Glomerular visceral epithelial cell (primary cell): Measurements from ENCODE around the gene PPDPF.
"Not testable (repeated sequence)": the region's sequence is repeated elsewhere in the genome, so short reads cannot be mapped to it uniquely, and the experiment has no call there.

Source experiments
- DNase-seq: peaks from one replicate; pipeline ENCODE4 v3.0.0-alpha.2; 2016; ENCODE audit errors: extremely low spot score

PPDPF gene

DNA sequence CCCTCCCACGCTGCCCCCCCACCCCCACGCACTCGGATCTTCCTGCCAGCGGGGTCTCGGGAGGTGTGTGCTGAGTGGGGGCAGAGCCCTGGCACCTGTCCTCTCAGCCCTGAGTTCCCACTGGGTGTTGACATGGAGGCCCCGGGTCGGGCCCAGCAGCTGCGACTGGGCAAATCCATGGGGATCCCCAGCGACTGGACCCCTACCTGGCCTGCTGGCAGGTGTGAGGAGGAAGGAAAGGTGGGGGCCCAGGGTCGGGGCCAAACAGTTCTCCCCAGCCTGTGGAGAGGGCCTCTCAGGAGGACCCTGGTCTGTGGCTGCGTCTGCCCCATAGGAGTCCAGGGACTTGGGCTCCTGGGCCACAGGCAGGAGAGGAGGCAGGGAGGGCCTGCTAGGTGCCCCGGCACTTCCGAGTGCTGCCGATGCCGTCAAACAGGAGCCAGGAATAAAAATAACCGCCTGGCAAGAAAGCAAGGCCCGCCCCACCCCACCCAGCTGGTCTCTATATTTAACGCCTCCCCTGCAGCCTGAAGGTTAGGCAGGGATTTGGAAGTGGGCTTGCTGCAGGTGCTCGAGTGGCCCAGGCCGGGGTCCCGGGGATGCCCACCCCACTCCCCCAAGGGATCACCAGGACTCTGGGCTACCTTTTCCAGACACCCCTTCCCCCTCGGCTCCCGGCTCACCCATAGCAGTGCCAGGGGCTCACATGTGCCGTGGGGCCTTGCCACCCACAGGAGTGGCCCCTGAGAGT is 20.2 kb upstream of the PPDPF start:
- DNase-seq: no peak

DNA sequence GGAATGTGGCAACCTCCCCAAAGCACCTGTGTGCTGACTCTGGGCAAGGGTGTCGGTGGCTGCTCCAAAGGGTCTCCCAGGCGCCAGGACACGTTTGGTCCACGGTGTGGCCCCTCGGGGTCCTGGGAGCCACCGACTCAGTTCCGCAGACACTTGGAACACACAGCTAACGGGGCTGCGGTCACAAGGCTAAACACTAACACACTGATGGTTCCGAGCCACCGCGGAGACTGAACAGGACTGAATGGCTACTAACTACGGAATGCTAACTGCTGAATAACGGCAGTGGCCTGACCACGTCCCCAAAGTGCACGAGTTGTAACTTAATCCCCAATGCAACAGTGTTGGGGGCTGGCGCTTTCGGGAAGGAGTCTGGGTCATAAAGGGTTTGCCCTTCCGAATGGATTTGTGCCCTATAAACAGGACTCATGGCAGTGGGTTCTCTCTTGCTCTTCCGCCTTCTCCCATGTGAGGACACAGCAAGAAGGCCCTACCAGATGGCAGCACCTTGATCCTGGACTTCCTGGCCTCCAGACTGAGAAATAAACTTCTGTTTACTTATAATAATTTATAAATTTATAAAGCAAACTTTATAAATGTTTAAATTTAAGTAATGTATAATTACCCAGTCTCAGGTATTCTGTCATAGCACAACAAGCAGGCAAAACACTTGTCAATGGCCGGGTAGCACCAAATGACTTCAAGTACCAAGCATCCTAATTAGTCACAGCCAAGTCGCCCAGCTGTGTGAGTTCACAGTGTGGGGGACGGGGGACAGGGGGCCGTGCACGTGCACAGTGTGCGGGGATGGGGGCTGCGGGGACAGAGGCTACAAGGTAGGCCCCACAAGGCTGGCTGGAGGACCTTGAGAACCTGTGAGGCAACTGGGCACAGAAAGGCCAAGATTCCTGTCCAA is 19.4 kb upstream of the PPDPF start:
- DNase-seq: no peak

- DNase-seq: no peak
Observed at GRCh38 chr20:63501818-63502670, 18.5 kb upstream of the PPDPF start.

DNA sequence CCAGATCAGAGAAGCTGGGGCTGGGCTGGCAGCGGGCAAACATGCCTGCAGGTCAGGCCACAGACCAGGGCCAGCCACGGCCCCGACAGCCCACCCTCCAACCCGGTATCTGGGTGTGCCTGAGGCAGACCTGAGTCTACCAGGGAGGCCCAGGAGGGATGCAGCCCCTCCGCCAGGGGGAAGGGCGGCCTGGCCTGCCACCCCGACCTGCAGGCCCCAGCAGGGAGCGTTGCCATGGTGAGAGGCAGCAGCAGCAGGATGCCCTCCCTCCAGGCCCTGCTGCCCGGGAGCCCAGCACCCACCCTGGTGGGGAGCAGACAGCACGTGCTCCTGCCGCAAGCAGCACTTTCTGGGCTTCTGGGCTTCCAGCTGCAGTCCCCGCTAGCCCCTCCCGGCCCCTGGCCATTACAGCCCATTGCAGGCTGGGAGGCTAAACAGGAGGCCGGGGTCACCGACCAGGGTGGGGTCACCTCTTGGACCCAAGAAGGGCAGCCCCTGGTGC is 17.8 kb upstream of the PPDPF start:
- no peak for DNase-seq

GRCh38 chr20:63503524-63503923 is 17.0 kb upstream of the PPDPF start:
- no peak for DNase-seq

- DNase-seq: no peak
Observed at GRCh38 chr20:63504642-63505041, 15.9 kb upstream of the PPDPF start.

GRCh38 chr20:63505281-63505680 is 15.3 kb upstream of the PPDPF start:
- no peak for DNase-seq

DNA sequence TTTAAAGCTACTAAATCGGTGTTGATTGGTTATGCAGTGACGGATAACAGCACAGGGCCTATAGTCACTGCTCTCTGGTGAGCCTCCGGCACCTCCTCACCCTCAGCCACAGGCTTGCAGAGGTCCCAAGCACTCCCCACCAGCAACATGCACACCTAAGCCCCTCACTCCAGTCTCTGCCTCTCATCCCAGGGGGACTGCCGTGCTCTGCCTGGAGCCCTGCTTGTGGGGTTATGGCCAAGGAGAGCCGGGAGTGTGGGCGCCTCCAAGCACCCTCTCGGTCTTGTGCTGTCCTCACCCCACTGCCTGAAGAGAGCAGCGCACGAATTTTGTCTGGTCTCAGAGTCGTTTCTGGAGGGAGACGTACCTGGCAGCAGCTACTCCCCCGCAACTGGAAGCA is 14.8 kb upstream of the PPDPF start:
- DNase-seq: no peak

DNA sequence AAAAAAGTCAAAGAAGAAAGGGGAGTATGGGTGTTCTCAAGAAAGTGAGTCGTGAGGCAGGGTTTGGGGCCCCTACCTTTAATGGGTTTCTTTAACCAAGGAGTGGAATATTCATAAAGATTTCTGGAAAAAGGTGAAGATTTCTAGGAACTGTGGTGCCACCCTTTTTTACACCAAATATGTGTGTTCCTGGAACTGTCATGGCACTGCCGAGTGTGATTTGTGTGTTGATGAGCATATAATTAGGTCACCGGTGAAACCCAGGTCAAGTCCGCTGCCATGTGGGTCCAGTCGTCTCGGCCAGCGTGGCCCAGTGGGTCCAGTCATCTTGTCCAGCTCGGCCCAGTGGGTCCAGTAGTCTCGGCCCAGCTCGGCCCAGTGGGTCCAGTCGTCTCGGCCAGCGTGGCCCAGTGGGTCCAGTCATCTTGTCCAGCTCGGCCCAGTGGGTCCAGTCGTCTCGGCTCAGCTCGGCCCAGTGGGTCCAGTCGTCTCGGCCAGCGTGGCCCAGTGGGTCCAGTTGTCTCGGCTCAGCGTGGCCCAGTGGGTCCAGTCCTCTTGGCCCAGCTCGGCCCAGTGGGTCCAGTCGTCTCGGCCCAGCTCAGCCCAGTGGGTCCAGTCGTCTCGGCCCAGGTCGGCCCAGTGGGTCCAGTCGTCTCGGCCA is 13.4 kb upstream of the PPDPF start:
- no peak for DNase-seq

GRCh38 chr20:63508072-63508768 is 12.3 kb upstream of the PPDPF start:
- DNase-seq: no peak

DNA sequence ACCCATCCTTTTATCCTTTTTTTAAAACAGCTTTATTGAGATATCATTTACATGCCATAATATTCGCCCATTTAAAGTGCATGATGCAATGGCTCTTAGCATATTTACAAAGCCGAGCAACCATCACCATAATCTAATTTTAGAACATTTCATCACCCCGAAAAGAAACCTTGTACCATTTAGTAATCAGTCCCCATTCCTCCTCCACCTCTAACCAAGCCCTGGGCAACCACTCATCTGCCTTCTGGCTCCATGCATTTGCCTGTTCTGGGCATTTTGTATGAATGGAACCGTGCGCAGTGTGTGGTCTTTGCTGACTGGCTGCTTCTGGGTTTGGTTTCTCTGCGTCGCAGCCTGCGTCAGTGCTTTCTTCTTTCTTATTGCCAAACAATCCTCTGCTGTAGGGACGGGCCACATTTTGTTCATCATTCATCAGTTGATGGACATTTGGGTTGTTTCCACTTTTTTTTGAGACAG is 11.4 kb upstream of the PPDPF start:
- no peak for DNase-seq

DNA sequence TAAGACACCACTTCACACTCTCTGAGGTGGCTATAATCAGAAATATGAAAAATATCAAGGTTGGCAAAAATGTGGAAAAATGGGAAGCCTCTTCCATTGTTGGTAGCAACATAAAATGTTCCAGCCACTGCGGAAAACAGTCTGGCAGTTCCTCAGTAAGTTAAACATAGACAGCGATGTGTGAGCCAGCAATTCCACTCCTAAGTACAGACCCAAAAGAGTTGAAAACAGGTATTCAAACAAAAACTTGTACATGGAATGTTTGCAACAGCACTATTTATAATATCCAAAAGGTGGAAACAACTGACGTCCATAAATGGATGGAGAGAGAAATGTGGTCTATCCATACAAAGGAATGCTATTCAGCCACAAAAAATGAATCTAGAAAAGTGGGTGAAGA is 7.4 kb upstream of the PPDPF start:
- DNase-seq: no peak

DNA sequence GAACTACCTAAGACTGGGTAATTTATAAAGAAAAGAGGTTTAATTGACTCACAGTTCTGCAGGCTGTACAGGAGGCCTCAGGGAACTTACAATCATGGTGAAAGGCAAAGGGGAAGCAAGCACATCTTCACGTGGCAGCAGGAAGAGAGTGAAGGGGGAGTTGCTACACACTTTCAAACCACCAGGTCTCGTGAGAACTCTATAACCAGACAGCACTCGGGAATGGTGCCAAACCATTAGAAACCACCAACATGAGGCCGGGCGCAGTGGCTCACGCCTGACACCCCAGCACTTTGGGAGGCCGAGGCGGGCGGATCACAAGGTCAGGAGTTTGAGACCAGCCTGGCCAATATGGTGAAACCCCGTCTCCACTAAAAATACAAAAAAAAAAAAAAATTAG is 6.0 kb upstream of the PPDPF start:
- DNase-seq: not testable (repeated sequence)

GRCh38 chr20:63517376-63518309 is 2.9 kb upstream of the PPDPF start:
- no peak for DNase-seq

DNA sequence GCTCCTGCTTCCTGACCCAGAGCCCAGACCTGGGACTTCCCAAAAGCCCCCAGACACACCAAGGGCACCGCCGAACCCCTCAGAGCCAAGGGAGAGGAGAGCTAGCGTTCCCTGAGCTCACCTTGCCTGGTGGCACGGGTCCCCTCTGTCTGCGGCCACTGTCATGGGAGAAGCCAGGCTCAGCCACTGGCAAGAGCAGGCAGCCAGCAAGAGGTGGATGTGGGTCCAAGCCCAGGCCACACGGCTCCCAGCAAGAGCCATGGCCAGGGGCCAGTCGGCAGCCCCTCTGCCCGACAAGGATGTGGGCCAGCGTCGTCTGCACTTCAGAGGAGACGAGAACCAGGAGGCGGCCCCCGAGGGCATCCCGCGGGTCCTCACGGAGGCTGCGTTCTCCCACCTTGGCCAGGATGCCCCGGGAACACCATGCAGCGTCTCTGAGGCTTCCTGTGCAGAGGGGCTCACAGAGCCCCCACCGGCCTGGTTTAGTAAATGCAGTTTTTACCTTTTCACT is 2.2 kb upstream of the PPDPF start:
- DNase-seq: no peak

DNA sequence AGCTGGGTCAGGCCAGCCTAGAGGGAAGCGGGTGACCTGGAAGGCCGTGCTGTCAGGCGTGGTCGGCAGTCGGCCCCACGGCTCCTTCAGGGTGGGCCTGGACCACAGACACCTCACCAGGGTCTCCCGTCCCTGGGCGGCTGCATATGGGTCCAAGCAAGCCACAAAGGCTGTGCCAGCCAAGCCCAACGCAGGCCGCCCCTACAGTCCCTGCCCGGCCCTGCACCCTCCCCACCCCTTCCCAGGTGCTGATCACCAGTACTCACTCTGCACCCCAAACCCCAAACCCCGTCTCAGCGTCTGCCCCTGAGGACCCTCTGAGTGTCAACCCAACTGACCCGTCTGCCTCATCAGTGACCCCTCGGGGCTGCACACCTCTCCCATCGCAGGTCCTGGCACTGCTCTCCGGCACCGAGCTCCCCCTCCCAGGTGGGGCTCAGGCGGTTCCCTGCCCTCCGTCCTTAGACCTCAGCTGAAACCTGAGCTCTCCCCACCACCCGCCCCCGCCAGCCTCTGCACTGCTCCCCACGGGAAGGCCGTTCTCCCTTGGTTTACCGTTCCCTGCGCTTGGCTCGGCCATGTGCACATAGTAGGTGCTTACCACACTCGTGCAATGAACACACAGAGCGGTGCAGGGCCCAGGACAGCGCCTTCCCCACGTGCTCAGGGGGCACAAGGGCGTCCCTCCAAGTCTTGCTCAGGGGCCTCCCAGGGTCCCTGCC is 1.5 kb upstream of the PPDPF start:
- DNase-seq: no peak

DNA sequence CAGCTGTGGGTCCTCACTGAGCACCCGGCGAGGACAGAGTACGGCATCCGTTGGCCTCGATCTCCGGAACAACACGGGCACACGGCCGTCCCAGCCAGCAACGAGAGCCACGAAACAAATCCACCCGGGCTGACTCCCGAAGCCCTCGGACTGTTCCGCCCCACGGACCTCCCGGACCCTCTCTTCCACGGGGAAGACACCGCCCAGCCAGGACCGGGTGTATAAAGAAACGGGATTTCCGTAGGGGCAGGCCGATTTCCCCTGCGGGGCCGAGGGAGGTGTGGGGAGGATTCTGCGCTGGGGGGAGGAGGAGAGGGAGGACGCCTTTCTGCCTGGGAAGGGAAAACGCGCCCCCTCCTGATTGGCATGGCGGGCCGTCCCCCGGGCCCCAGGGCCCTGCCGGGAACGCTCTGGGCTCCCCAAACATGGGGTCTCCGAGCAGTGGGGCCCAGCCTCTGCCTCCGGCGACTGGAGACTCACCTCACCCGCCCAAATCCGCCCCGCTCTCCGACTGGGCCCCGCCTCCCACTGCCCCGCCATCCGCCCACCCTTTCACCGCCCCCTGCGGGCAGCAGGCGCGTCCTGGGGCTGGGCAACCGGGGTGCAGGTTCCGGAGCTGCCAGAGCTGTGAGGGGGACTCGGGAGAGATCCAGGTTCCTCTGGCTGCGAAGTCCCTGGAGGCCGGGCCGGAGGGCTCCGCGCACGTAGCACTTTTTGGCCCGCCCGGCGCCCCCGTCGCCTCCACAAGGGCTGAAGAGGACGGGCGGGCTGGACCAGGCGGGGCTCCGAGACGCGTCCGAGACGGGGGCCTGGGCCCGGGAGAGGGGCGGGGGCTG is 679 bp upstream of the PPDPF start:
- peak; percentile 74 for DNase-seq
